K562 (cell line): ENCODE results near the gene RANBP3. TPM values are rescaled to one million over a fixed set of nuclear protein-coding genes. Genes with fewer than 3 reads are reported as not detected.

Experiments
- ARNT ChIP-seq, 2 experiments: fragments of 450-650 bp; IDR thresholded peaks; 2 replicates each; pipeline ENCODE4 v1.6.1; 2016; ENCODE audit warnings: mild to moderate bottlenecking in 1 of 2
- BCLAF1 ChIP-seq, 2 experiments: fragments of 450-650 bp in 1 of 2; IDR thresholded peaks; 2 replicates each; pipeline ENCODE4 v1.6.1; 2011 to 2017; ENCODE audit warnings: low read depth in 2 of 2, antibody characterized with exemption in 1 of 2, borderline replicate concordance in 1 of 2, low read length in 1 of 2, mild to moderate bottlenecking in 1 of 2, mixed read lengths in 1 of 2; ENCODE audit not compliant: control insufficient read depth in 1 of 2
- BHLHE40 ChIP-seq: IDR thresholded peaks from 2 replicates; pipeline ENCODE4 v1.6.1; 2011; ENCODE audit warnings: low read length, improper control_type of control experiment
- C11orf30 ChIP-seq: fragments of 450-650 bp; IDR thresholded peaks from 2 replicates; pipeline ENCODE4 v1.6.1; 2016; ENCODE audit warnings: low read depth, mild to moderate bottlenecking
- CBFA2T2 ChIP-seq: fragments of 450-650 bp; conservative IDR thresholded peaks from 2 replicates; pipeline ENCODE4 v1.6.1; 2017; ENCODE audit warnings: mild to moderate bottlenecking
- CBFA2T3 ChIP-seq: fragments of 450-650 bp; IDR thresholded peaks from 2 replicates; pipeline ENCODE4 v1.6.1; 2017
- FOXM1 ChIP-seq, 2 experiments: fragments of 450-650 bp in 1 of 2; sonication (generic) in 1 of 2; formaldehyde crosslinking in 1 of 2; IDR thresholded peaks; 2 replicates each; pipeline versions ENCODE4 v1.6.1 to v1.9.0; 2017 to 2022; ENCODE audit warnings: low read depth in 2 of 2, mild to moderate bottlenecking in 2 of 2, missing genetic modification reagents in 1 of 2, moderate library complexity in 1 of 2
- MTA3 ChIP-seq: fragments of 450-650 bp; formaldehyde crosslinking; IDR thresholded peaks from 2 replicates; pipeline ENCODE4 v1.6.1; 2017; ENCODE audit warnings: mild to moderate bottlenecking, borderline replicate concordance
- NFE2 ChIP-seq: IDR thresholded peaks from 2 replicates; pipeline ENCODE4 v1.6.1; 2014; ENCODE audit warnings: antibody characterized with exemption, low read depth
- NRF1 ChIP-seq, 2 experiments: fragments of 450-650 bp; IDR thresholded peaks in 1 of 2; conservative IDR thresholded peaks in 1 of 2; 2 replicates each; pipeline ENCODE4 v1.6.1; 2014; ENCODE audit warnings: mild to moderate bottlenecking in 2 of 2
- SMARCA4 ChIP-seq: fragments of 450-650 bp; IDR thresholded peaks from 2 replicates; pipeline ENCODE4 v1.6.1; 2016
- SMARCA5 ChIP-seq: fragments of 450-650 bp; IDR thresholded peaks from 2 replicates; pipeline ENCODE4 v1.6.1; 2016
- TFAP4 ChIP-seq: sonication (generic); formaldehyde crosslinking; IDR thresholded peaks from 2 replicates; pipeline ENCODE4 v1.8.0; 2022; ENCODE audit warnings: missing genetic modification reagents, mild to moderate bottlenecking, moderate library complexity, borderline replicate concordance
- TRIM24 ChIP-seq, 2 experiments: fragments of 450-650 bp; IDR thresholded peaks; 2 replicates each; pipeline ENCODE4 v1.6.1; 2016
- U2AF1 ChIP-seq: fragments of 200-400 bp; formaldehyde crosslinking; optimal IDR thresholded peaks from 2 replicates; pipeline ENCODE3; 2017; ENCODE audit warnings: mild to moderate bottlenecking, low read depth, low read length, moderate library complexity
- ZNF316 ChIP-seq: fragments of 450-650 bp; IDR thresholded peaks from 2 replicates; pipeline ENCODE4 v1.6.1; 2016
- polyA plus RNA-seq, 8 experiments: library from polyadenylated mRNA; depleted of rRNA in 4 of 8; stranded (reverse) in 5 of 8; unstranded in 3 of 8; fragments of >200 nt; fragmentation: Nextera tagmentation in 2 of 8; fragmentation: Illumina TruSeq in 1 of 8; extraction: Ambion mirVana in 2 of 8; extraction: Trizol in 1 of 8; gene quantifications; 2 replicates each; pipeline versions ENCODE4 v1.2.1 to v1.2.3, GENCODE V29; 2011 to 2014; ENCODE audit warnings: inconsistent platforms in 1 of 8, missing spikeins in 1 of 8
- total RNA-seq, 7 experiments: library from RNA; depleted of rRNA in 6 of 7; stranded (reverse); fragments of >200 nt in 6 of 7; fragmentation: Illumina TruSeq in 2 of 7; extraction: Trizol in 2 of 7; gene quantifications; 2 replicates each; pipeline versions ENCODE4 v1.2.1 to v1.2.3, GENCODE V29; 2011 to 2021; ENCODE audit warnings: low replicate concordance in 1 of 7

The RANBP3 gene
- total and polyA plus RNA-seq, 9 of the 15 experiments (the other 6 are each of a cell fraction or from before 2014, with no cell fraction given), result 0.90 to 95.1 (median 63.2) TPM

GRCh38 chr19:5991244-5991838 lies 13.4 kb upstream of the RANBP3 start (continued):
- TF ChIP-seq BCLAF1 (IDR thresholded peaks at IDR 0.05; ENCODE audit: borderline replicate concordance in 1 of 2, control insufficient read depth in 1 of 2, low read depth in 2 of 2, low read length in 1 of 2) (no peak), SMARCA5 (peak; percentile 96), BHLHE40 (no peak), FOXM1 (IDR thresholded peaks at IDR 0.05; ENCODE audit: low read depth) (no peak), FOXM1 (CRISPR knock-in tag; IDR thresholded peaks at IDR 0.05; ENCODE audit: low read depth) (no peak), TRIM24 (IDR thresholded peaks at IDR 0.05) (peak in 1 of 2 experiments; percentile 49; a peak in 1 of 4 replicates), ZNF316 (0 out of 2 replicates have a peak, but pooled peaks have one; percentile 21), NRF1 (conservative IDR thresholded peaks at IDR 0.05 in 1 of 2, IDR thresholded peaks at IDR 0.05 in 1 of 2) (no peak), U2AF1 (no peak), NFE2 (no peak), CBFA2T2 (peak; percentile 57), TFAP4 (0 out of 2 replicates have a peak, but pooled peaks have one; percentile 20), CBFA2T3 (peak; percentile 75), MTA3 (no peak), SMARCA4 (no peak), C11orf30 (no peak), ARNT (IDR thresholded peaks at IDR 0.05) (0 out of 4 replicates have a peak, but pooled peaks of 1 of the 2 experiments have one; percentile 48)
